GM23338 (cell line): Measurements from ENCODE around the gene SLC25A22. TPM values are rescaled to one million over a fixed set of nuclear protein-coding genes. Genes with fewer than 3 reads are reported as not detected.

Experiments
- ATAC-seq: fragments of 200-7000 bp; cut with Tn5 transposase; 3 replicates; pipeline ENCODE4 v1.9.1; 2020
- DNase-seq: peaks from one replicate; pipeline ENCODE4 v3.0.0-alpha.2; 2015; ENCODE audit warnings: low spot score
- H2AFZ ChIP-seq: fragments of 200-600 bp; sonication (generic); 2 replicates; pipeline ENCODE4 v1.8.0; 2016; ENCODE audit warnings: antibody characterized with exemption, mild to moderate bottlenecking, moderate library complexity
- H3F3A ChIP-seq: fragments of 200-600 bp; sonication (generic); replicated peaks from 2 replicates; pipeline ENCODE4 v1.8.0; 2017; ENCODE audit warnings: antibody characterized with exemption, mixed run types, low read depth
- H3K27ac ChIP-seq: fragments of 200-600 bp; sonication (generic); 2 replicates; pipeline ENCODE4 v1.6.1; 2016; ENCODE audit warnings: low read depth
- H3K27me3 ChIP-seq: fragments of 200-600 bp; sonication (generic); 2 replicates; pipeline ENCODE4 v1.8.0; 2016; ENCODE audit warnings: mild to moderate bottlenecking, mixed run types, moderate library complexity; ENCODE audit not compliant: insufficient read depth
- H3K36me3 ChIP-seq: fragments of 200-600 bp; sonication (generic); 2 replicates; pipeline ENCODE4 v1.8.0; 2016; ENCODE audit warnings: mild to moderate bottlenecking; ENCODE audit not compliant: insufficient read depth
- H3K4me1 ChIP-seq: fragments of 200-600 bp; sonication (generic); 2 replicates; pipeline ENCODE4 v1.8.0; 2016; ENCODE audit warnings: mild to moderate bottlenecking, moderate library complexity; ENCODE audit not compliant: insufficient read depth
- H3K4me2 ChIP-seq: fragments of 200-600 bp; sonication (generic); 2 replicates; pipeline ENCODE4 v1.7.1; 2017; ENCODE audit warnings: mixed run types
- H3K4me3 ChIP-seq: fragments of 200-600 bp; sonication (generic); 2 replicates; pipeline ENCODE4 v1.6.1; 2016; ENCODE audit warnings: mixed run types
- H3K79me2 ChIP-seq: fragments of 200-600 bp; sonication (generic); replicated peaks from 2 replicates; pipeline ENCODE4 v1.8.0; 2017; ENCODE audit warnings: mild to moderate bottlenecking; ENCODE audit not compliant: insufficient read depth
- H3K9me2 ChIP-seq: fragments of 200-600 bp; sonication (generic); 2 replicates; pipeline ENCODE4 v1.8.0; 2017; ENCODE audit not compliant: insufficient read depth
- H4K20me1 ChIP-seq: fragments of 200-600 bp; sonication (generic); replicated peaks from 2 replicates; pipeline ENCODE4 v1.8.0; 2017; ENCODE audit warnings: mild to moderate bottlenecking; ENCODE audit not compliant: insufficient read depth
- H3K27ac Mint-ChIP-seq: 2 replicates; pipeline ENCODE4 v1.8.0; 2020; ENCODE audit warnings: inconsistent platforms, mild to moderate bottlenecking, moderate library complexity, mixed read lengths
- H3K27me3 Mint-ChIP-seq: 3 replicates; pipeline ENCODE4 v1.8.0; 2022; ENCODE audit warnings: low read depth, mild to moderate bottlenecking, moderate library complexity, mixed read lengths, inconsistent platforms; ENCODE audit not compliant: insufficient read depth, poor library complexity
- H3K36me3 Mint-ChIP-seq: 3 replicates; pipeline ENCODE4 v1.8.0; 2021; ENCODE audit warnings: low read depth, mild to moderate bottlenecking, inconsistent platforms, moderate library complexity, mixed read lengths
- H3K4me1 Mint-ChIP-seq: 3 replicates; pipeline ENCODE4 v1.8.0; 2020; ENCODE audit warnings: mild to moderate bottlenecking, inconsistent platforms, mixed read lengths
- H3K4me3 Mint-ChIP-seq: 3 replicates; pipeline ENCODE4 v1.8.0; 2021; ENCODE audit warnings: moderate library complexity, mild to moderate bottlenecking, inconsistent platforms, mixed read lengths
- H3K9me3 Mint-ChIP-seq: 3 replicates; pipeline ENCODE4 v1.8.0; 2020; ENCODE audit warnings: moderate library complexity, mild to moderate bottlenecking, inconsistent platforms, mixed read lengths
- CREB1 ChIP-seq: fragments of 250-450 bp; sonication (Bioruptor Pico); IDR thresholded peaks from 2 replicates; pipeline ENCODE4 v1.5.0; 2020; ENCODE audit warnings: low read depth, mild to moderate bottlenecking, moderate library complexity
- CTCF ChIP-seq, 2 experiments: fragments of 200-600 bp in 1 of 2; sonication (generic) in 1 of 2; conservative IDR thresholded peaks; 2 replicates each; pipeline versions ENCODE4 v1.5.1 to v1.6.1; 2016 to 2017; ENCODE audit warnings: antibody characterized with exemption in 2 of 2, low read depth in 2 of 2, mild to moderate bottlenecking in 2 of 2, moderate library complexity in 1 of 2
- EZH2 ChIP-seq: fragments of 200-600 bp; sonication (generic); IDR thresholded peaks from one replicate; pipeline ENCODE4 v1.8.0; 2017; ENCODE audit warnings: antibody characterized with exemption, mild to moderate bottlenecking, low read depth; ENCODE audit not compliant: unreplicated experiment
- EZH2phosphoT487 ChIP-seq: fragments of 200-600 bp; sonication (generic); IDR thresholded peaks from one replicate; pipeline ENCODE4 v1.8.1; 2018; ENCODE audit warnings: antibody characterized with exemption; ENCODE audit not compliant: unreplicated experiment
- JUNB ChIP-seq: IDR thresholded peaks from one replicate; pipeline ENCODE4 v1.6.1; 2016; ENCODE audit warnings: antibody characterized with exemption; ENCODE audit not compliant: unreplicated experiment
- NANOG ChIP-seq: IDR thresholded peaks from 2 replicates; pipeline ENCODE4 v1.6.1; 2016; ENCODE audit warnings: antibody characterized with exemption, borderline replicate concordance
- POLR2AphosphoS5 ChIP-seq: IDR thresholded peaks from 2 replicates; pipeline ENCODE4 v1.6.1; 2016; ENCODE audit warnings: antibody characterized with exemption, low read depth
- STAT1 ChIP-seq: IDR thresholded peaks from one replicate; pipeline ENCODE4 v1.6.1; 2016; ENCODE audit warnings: antibody characterized with exemption; ENCODE audit not compliant: unreplicated experiment
- ZNF114 ChIP-seq: fragments of 250-450 bp; sonication (Bioruptor Pico); IDR thresholded peaks from 2 replicates; pipeline ENCODE4 v1.5.0; 2020; ENCODE audit warnings: mild to moderate bottlenecking, moderate library complexity
- ZNF331 ChIP-seq: fragments of 250-450 bp; sonication (Bioruptor Pico); IDR thresholded peaks from 2 replicates; pipeline ENCODE4 v1.5.0; 2020; ENCODE audit warnings: low read depth, mild to moderate bottlenecking, moderate library complexity
- polyA plus RNA-seq: library from polyadenylated mRNA; unstranded; fragments of >200 nt; fragmentation: Nextera tagmentation; extraction: Ambion mirVana; gene quantifications from 2 replicates; pipeline ENCODE4 v1.2.1, GENCODE V29; 2016
- total RNA-seq: library from RNA; depleted of rRNA; stranded (reverse); fragments of >200 nt; shearing (Covaris generic); gene quantifications from 2 replicates; pipeline ENCODE4 v1.2.3, GENCODE V29; 2014
- TF ChIP-seq, protein P1 (sequence below): IDR thresholded peaks from one replicate; pipeline ENCODE4 v1.6.1; 2018; ENCODE audit warnings: antibody characterized with exemption; ENCODE audit not compliant: unreplicated experiment
- TF ChIP-seq, protein P2 (sequence below): fragments of 250-450 bp; sonication (Bioruptor Pico); IDR thresholded peaks from 2 replicates; pipeline ENCODE4 v1.5.0; 2020; ENCODE audit warnings: mild to moderate bottlenecking, moderate library complexity
- TF ChIP-seq, protein P3 (sequence below): IDR thresholded peaks from 2 replicates; pipeline ENCODE4 v1.6.1; 2016; ENCODE audit warnings: antibody characterized with exemption

The SLC25A22 gene
- total and polyA plus RNA-seq, 2 experiments from 2014 or later, result 21.0 to 46.4 TPM

DNA sequence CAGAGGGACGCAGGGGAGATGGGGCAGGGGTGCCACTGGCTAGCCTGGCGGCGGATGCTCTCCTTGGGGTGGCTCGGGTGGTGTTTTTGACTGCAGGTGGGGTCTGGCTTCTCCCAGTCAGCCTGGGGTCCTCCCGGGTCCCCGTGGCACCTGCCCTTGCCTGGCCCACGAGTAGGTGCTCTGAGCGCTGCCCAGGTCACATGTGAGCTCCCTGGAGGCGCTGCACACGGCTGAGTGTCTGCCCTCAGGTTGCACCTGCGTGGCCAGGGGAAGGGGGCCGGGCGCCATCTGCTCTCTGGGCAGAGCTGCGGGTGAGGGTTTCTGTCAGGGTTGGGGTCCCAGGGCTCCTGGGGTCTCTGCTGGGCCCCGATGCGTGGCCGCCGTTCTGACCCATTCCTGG is 49.8 kb upstream of the SLC25A22 start:
- no peak for TF ChIP-seq EZH2
- no peak for TF ChIP-seq POLR2AphosphoS5
- no peak for TF ChIP-seq ZNF331 (CRISPR knock-in tag)
- TF ChIP-seq ZNF114, result no peak
- TF ChIP-seq, protein P1, sequence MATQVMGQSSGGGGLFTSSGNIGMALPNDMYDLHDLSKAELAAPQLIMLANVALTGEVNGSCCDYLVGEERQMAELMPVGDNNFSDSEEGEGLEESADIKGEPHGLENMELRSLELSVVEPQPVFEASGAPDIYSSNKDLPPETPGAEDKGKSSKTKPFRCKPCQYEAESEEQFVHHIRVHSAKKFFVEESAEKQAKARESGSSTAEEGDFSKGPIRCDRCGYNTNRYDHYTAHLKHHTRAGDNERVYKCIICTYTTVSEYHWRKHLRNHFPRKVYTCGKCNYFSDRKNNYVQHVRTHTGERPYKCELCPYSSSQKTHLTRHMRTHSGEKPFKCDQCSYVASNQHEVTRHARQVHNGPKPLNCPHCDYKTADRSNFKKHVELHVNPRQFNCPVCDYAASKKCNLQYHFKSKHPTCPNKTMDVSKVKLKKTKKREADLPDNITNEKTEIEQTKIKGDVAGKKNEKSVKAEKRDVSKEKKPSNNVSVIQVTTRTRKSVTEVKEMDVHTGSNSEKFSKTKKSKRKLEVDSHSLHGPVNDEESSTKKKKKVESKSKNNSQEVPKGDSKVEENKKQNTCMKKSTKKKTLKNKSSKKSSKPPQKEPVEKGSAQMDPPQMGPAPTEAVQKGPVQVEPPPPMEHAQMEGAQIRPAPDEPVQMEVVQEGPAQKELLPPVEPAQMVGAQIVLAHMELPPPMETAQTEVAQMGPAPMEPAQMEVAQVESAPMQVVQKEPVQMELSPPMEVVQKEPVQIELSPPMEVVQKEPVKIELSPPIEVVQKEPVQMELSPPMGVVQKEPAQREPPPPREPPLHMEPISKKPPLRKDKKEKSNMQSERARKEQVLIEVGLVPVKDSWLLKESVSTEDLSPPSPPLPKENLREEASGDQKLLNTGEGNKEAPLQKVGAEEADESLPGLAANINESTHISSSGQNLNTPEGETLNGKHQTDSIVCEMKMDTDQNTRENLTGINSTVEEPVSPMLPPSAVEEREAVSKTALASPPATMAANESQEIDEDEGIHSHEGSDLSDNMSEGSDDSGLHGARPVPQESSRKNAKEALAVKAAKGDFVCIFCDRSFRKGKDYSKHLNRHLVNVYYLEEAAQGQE, result no peak
- TF ChIP-seq STAT1, result no peak
- no peak for TF ChIP-seq NANOG
- no peak for TF ChIP-seq CTCF (conservative IDR thresholded peaks at IDR 0.05; ENCODE audit: low read depth in 2 of 2)
- TF ChIP-seq, protein P2, sequence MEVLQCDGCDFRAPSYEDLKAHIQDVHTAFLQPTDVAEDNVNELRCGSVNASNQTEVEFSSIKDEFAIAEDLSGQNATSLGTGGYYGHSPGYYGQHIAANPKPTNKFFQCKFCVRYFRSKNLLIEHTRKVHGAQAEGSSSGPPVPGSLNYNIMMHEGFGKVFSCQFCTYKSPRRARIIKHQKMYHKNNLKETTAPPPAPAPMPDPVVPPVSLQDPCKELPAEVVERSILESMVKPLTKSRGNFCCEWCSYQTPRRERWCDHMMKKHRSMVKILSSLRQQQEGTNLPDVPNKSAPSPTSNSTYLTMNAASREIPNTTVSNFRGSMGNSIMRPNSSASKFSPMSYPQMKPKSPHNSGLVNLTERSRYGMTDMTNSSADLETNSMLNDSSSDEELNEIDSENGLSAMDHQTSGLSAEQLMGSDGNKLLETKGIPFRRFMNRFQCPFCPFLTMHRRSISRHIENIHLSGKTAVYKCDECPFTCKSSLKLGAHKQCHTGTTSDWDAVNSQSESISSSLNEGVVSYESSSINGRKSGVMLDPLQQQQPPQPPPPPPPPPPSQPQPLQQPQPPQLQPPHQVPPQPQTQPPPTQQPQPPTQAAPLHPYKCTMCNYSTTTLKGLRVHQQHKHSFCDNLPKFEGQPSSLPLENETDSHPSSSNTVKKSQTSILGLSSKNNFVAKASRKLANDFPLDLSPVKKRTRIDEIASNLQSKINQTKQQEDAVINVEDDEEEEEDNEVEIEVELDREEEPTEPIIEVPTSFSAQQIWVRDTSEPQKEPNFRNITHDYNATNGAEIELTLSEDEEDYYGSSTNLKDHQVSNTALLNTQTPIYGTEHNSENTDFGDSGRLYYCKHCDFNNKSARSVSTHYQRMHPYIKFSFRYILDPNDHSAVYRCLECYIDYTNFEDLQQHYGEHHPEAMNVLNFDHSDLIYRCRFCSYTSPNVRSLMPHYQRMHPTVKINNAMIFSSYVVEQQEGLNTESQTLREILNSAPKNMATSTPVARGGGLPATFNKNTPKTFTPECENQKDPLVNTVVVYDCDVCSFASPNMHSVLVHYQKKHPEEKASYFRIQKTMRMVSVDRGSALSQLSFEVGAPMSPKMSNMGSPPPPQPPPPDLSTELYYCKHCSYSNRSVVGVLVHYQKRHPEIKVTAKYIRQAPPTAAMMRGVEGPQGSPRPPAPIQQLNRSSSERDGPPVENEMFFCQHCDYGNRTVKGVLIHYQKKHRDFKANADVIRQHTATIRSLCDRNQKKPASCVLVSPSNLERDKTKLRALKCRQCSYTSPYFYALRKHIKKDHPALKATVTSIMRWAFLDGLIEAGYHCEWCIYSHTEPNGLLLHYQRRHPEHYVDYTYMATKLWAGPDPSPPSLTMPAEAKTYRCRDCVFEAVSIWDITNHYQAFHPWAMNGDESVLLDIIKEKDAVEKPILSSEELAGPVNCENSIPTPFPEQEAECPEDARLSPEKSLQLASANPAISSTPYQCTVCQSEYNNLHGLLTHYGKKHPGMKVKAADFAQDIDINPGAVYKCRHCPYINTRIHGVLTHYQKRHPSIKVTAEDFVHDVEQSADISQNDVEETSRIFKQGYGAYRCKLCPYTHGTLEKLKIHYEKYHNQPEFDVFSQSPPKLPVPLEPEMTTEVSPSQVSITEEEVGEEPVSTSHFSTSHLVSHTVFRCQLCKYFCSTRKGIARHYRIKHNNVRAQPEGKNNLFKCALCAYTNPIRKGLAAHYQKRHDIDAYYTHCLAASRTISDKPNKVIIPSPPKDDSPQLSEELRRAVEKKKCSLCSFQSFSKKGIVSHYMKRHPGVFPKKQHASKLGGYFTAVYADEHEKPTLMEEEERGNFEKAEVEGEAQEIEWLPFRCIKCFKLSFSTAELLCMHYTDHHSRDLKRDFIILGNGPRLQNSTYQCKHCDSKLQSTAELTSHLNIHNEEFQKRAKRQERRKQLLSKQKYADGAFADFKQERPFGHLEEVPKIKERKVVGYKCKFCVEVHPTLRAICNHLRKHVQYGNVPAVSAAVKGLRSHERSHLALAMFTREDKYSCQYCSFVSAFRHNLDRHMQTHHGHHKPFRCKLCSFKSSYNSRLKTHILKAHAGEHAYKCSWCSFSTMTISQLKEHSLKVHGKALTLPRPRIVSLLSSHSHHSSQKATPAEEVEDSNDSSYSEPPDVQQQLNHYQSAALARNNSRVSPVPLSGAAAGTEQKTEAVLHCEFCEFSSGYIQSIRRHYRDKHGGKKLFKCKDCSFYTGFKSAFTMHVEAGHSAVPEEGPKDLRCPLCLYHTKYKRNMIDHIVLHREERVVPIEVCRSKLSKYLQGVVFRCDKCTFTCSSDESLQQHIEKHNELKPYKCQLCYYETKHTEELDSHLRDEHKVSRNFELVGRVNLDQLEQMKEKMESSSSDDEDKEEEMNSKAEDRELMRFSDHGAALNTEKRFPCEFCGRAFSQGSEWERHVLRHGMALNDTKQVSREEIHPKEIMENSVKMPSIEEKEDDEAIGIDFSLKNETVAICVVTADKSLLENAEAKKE (CRISPR knock-in tag), result no peak
- no peak for TF ChIP-seq CREB1
- TF ChIP-seq, protein P3, sequence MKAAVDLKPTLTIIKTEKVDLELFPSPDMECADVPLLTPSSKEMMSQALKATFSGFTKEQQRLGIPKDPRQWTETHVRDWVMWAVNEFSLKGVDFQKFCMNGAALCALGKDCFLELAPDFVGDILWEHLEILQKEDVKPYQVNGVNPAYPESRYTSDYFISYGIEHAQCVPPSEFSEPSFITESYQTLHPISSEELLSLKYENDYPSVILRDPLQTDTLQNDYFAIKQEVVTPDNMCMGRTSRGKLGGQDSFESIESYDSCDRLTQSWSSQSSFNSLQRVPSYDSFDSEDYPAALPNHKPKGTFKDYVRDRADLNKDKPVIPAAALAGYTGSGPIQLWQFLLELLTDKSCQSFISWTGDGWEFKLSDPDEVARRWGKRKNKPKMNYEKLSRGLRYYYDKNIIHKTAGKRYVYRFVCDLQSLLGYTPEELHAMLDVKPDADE, result no peak
- TF ChIP-seq EZH2phosphoT487, result no peak
- TF ChIP-seq JUNB, result no peak
- no peak overlapping the region for H3K4me3 ChIP-seq
- H4K20me1 ChIP-seq, result peaks cover 17% of the 10 kb centered on the region
- Mint-ChIP-seq H3K4me3 (no peak overlapping the region), H3K9me3 (no peaks in the 10 kb centered on the region), H3K27ac (no peak overlapping the region), H3K36me3 (no peaks in the 10 kb centered on the region), H3K27me3 (peaks cover 20% of the 10 kb centered on the region), H3K4me1 (peaks cover 28% of the 10 kb centered on the region)
- 0 out of 2 replicates have a peak, but pooled peaks cover 5% of the 10 kb centered on the region for H3F3A ChIP-seq
- peaks cover 31% of the 10 kb centered on the region for H3K4me1 ChIP-seq
- H3K9me2 ChIP-seq, result no peaks in the 10 kb centered on the region
- H3K79me2 ChIP-seq, result 0 out of 2 replicates have a peak, but pooled peaks cover 3% of the 10 kb centered on the region
- H2AFZ ChIP-seq, result no peak overlapping the region
- DNase-seq, result no peak
- ATAC-seq, result no peak
- no peaks in the 10 kb centered on the region for H3K27me3 ChIP-seq
- no peaks in the 10 kb centered on the region for H3K36me3 ChIP-seq
- no peak overlapping the region for H3K4me2 ChIP-seq
- no peak overlapping the region for H3K27ac ChIP-seq
